GM12865 (cell line): ENCODE results near the gene CDH4.

Experiments
- DNase-seq: peaks from one replicate; pipeline ENCODE4 v3.0.0; 2010; ENCODE audit warnings: low read depth
- H3K4me3 ChIP-seq: 2 replicates; pipeline ENCODE4 v1.5.1; 2011; ENCODE audit warnings: mild to moderate bottlenecking, low read depth, low read length, control low read depth
- TF ChIP-seq, protein P1 (sequence below): IDR thresholded peaks from 2 replicates; pipeline ENCODE4 v1.5.1; 2011; ENCODE audit warnings: low read length, control low read depth, low read depth, inconsistent platforms; ENCODE audit not compliant: insufficient read depth; ENCODE audit errors: missing control alignments

The CDH4 gene

DNA sequence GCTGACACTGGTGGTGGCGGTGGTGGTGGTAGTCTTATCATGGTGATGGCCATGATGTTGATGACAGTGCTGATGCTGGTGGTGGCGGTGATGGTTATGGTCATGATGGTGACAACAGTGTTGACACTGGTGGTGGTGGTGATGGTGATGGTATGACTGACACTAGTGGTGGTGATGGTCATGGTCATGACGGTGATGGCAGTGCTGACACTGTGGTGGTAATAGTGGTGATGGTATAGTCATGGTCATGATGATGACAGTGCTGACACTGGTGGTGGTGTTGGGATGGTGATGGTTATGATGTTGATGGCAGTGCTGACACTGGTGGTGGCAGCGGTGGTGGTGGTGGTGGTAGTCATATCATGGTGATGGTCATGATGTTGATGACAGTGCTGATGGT lies 205.7 kb downstream of the CDH4 start:
- no peak overlapping the region for H3K4me3 ChIP-seq
- DNase-seq: no peak
- TF ChIP-seq, protein P1, sequence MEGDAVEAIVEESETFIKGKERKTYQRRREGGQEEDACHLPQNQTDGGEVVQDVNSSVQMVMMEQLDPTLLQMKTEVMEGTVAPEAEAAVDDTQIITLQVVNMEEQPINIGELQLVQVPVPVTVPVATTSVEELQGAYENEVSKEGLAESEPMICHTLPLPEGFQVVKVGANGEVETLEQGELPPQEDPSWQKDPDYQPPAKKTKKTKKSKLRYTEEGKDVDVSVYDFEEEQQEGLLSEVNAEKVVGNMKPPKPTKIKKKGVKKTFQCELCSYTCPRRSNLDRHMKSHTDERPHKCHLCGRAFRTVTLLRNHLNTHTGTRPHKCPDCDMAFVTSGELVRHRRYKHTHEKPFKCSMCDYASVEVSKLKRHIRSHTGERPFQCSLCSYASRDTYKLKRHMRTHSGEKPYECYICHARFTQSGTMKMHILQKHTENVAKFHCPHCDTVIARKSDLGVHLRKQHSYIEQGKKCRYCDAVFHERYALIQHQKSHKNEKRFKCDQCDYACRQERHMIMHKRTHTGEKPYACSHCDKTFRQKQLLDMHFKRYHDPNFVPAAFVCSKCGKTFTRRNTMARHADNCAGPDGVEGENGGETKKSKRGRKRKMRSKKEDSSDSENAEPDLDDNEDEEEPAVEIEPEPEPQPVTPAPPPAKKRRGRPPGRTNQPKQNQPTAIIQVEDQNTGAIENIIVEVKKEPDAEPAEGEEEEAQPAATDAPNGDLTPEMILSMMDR: no peak

- TF ChIP-seq, protein P1: no peak
- H3K4me3 ChIP-seq: no peak overlapping the region
- DNase-seq: no peak
These were observed 206.2 kb downstream of the CDH4 start for GRCh38 chr20:61458146-61458746.

DNA sequence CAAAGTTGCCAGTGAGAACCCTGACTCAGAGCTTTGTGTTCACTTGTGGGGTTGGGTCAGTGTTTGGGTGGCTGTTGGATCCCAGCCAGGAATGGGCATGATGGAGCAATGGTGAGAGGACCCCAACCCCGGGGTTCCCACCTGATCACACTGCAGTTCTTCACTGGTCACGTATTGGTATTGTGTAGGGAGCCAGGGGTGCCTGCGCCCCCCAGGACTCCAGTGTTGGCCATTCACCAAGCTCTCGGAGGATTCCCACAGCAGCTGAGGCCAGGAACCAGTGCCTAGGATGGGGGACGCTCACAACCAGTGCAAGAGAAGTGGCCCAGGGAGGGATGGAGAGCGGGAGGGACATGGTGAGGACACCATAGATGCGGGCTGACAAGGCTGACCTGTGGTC lies 207.2 kb downstream of the CDH4 start:
- H3K4me3 ChIP-seq: no peak overlapping the region
- TF ChIP-seq, protein P1: no peak
- DNase-seq: no peak

GRCh38 chr20:61459705-61460104 lies 207.6 kb downstream of the CDH4 start:
- no peak for DNase-seq
- TF ChIP-seq, protein P1: no peak

GRCh38 chr20:61460261-61461052 lies 208.4 kb downstream of the CDH4 start:
- DNase-seq: no peak
- TF ChIP-seq, protein P1: no peak
- no peak overlapping the region for H3K4me3 ChIP-seq

More at GRCh38 chr20:61459705-61460104, 207.6 kb downstream of the CDH4 start:
- no peak overlapping the region for H3K4me3 ChIP-seq

DNA sequence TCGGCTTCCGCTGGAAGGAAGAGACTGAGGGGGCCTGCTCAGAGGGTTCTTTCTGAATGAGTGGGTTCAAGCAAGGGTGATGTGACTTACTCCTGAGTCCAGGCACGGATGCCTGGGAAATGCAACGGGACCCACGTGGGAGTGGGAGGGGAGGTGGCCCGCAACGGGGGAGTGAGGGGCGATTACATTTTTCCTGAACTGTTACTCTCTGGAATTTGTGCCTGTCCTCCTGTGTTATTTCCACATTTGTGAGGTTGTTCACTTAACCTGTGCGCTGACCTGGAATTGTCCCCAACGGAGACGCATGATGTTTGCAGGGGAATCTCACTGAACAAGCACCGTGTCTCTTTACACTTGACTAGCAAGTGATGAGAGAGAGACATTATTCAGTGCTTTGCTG lies 209.4 kb downstream of the CDH4 start:
- TF ChIP-seq, protein P1: no peak
- H3K4me3 ChIP-seq: no peak overlapping the region
- no peak for DNase-seq
